NCI-H446 treated with DMSO at 0.1 percent for 48 hours (cell line): ENCODE results near the gene GNAS.

Source experiments
- DNase-seq: peaks from one replicate; lab custom pipeline; 2025; lab: John Stamatoyannopoulos, UW

GNAS gene

DNA sequence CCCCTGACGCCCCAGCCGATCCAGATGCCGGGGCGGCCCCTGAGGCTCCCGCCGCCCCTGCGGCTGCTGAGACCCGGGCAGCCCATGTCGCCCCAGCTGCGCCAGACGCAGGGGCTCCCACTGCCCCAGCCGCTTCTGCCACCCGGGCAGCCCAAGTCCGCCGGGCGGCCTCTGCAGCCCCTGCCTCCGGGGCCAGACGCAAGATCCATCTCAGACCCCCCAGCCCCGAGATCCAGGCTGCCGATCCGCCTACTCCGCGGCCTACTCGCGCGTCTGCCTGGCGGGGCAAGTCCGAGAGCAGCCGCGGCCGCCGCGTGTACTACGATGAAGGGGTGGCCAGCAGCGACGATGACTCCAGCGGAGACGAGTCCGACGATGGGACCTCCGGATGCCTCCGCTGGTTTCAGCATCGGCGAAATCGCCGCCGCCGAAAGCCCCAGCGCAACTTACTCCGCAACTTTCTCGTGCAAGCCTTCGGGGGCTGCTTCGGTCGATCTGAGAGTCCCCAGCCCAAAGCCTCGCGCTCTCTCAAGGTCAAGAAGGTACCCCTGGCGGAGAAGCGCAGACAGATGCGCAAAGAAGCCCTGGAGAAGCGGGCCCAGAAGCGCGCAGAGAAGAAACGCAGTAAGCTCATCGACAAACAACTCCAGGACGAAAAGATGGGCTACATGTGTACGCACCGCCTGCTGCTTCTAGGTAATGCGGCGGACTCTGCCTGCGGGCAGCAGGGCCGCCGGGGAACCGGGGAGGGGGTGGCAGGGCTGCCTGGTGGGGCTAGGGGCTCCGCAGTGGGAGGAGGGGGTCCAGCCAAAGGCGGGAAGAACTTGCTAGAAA is 2.3 kb downstream of the GNAS start:
- DNase-seq, result no peak

DNA sequence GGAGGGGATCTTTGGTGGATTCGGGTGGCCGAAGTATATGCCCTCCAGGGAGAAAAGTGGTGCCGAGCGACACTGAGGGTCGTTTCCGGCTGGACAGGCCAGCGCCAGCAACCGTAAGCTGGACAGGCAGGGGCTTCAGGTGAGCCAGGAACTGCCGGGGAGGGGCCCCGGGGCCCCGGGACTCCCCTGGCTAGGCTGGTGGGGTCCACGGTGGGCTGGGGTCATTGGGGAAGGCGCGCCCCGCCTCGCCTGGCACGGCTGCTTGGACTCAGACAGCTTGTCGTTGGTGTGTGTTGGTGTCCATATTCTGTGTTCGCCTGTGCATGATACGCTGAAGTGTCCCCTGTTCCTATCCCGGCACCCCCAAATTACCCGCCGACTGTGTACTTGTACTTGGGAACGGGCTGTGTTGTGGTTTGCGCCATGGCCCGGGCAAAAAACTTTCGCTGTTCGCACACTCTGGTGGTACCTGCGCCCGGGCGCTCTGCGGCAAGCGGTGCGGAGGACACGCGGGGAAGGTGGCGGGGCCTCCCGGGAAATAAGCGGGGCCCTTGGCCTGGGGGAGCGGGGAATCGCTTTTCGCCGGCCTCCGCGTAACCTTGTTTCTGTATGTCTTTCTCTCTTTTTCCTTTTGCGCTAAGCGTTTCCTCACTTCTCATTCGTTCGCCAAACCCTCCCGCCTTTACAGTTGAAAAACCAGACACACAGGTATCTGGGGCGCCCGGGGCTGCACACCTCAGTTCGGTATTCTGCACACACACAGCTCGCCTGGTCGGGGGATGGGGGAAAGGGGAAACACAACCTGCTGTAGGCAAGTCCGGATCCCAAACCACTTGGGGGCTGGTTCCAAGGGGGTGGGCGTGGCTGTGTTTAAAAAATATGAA is 3.2 kb downstream of the GNAS start:
- no peak for DNase-seq

DNA sequence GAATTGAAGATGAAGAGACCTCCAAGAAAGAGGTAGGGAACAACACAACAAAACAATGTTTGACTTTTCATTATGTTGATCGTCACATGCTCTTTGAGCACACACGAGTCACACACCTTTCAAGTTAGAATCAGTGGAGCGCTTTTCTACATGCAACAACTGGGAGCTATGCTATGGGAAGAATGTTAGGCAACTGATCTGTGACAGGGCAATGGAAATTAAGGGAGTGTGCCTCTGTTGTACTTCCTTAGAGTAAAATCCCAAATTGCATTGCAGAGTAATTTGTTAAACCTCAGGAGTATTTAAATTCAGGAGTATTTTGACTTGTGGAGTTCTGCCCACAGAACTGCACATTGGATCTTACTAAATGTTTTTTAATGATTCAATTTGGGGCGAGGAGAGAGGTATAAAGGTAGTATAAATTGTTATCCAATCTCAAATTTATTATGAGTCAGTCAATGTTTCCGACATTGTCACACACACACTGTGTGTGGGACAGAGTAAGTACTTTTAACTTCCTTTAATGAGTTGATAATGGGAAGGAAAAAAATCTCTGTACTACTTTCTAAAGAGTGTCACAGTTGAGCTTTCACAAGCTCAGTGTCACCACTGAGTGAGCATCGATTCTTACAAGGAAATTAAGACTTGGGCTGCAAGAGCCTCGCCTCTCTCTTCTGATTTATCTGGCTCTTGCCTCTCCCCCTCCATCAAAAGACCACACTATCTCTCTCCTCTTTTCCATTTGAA is 10.7 kb downstream of the GNAS start:
- DNase-seq, result no peak

DNA sequence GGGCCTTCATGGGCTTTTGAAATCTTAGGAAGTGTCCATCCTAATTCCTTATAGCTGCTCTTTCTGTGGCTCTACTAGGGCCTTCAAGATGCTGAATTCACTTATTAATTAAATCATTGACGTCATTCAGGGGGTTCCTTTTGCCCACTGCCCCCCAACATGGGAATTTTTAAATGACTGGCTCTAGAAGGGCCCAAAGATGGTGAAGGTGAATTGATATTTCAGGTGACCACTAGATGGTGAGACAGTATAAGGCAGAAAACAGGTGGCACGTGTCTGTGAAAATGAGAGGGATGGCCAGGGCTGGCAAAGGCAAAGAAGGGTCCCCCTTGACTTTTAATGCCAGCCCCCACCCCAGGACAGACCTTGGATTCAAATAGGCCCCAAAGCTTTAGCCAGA is 11.8 kb downstream of the GNAS start:
- no peak for DNase-seq

DNA sequence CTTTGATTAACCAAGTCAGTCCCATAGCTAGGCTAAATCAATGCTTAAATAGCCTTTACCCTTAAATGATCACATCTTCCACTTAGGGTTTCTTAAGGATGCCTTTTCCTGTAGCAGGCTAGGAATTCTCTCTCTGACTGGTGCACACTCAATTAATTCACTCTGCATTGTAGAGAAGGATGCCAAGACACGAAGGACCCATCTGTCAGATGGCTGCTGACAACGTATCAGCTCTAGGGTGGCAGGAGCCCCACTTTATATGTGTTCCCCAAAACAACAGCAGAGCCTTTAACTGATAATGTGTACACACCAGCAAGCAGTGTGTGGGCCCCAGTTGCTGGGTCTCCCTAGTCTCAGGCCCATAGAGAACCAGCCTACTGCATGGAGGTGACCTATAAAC is 13.3 kb downstream of the GNAS start:
- DNase-seq, result no peak

DNA sequence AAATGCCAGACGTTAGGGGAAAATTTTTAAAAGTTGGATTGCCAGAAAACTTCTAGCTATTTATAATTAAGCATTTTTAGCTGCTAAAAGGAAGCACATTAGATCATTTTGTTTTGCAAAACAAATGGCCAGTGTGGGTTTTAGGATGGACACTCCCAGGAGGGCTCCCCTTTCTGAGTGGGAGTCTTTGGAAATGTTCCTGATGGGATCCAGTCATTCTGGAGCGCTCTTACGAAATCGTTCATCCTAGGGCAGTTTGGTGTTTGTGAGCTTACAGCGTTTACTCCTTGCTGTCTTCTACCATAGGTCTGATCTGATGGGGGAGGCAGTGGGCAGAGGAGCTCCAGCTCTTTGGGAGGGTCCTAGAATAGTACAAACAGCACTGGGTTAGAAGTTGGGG is 14.7 kb downstream of the GNAS start:
- DNase-seq, result no peak

DNA sequence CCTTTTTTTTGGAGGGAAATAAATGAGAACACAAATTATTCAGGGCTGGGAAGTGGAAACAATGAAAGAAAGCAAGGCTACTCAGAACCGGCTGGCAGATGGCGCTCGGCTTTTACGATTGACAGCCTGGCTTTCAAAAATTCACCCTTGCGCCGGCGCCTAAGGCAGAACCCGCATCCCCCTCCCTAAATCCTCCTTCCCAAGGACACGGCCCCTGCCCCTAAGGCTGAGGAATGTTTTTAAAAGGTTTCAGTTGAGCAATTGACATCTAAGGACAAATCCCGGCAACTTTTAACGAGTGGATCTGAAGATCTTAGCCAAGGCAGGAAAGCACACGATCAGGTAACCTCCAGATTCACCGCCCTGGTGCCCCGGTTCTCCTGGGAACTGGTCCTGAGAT is 16.3 kb downstream of the GNAS start:
- DNase-seq, result peak; percentile 26

DNA sequence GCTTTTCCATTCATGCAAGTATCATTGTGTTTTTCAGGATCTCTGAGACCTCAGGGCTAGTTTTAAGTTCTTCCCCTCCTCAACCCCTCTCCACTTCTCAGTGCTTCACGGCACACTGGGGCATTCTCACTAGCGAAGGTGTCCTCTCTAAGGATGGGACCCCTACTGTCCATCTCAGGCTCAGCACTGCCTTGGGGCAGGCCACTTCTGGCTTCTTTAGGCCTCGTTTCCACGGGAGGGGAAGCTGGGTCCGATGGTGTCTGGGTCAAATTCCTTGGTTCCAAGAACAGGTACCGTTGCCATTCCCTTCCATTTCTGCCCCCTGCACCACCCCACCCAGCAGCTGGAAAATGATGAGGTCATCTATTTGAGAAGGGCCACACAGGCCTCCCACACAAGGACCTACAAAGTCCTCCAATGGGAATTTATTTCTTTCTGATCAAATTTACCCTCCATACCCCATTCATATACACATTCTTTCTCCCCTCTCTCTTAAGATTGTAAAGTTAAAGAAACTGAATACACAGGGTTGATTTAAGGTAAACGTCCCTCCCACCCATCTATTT is 17.2 kb downstream of the GNAS start:
- DNase-seq, result no peak

DNA sequence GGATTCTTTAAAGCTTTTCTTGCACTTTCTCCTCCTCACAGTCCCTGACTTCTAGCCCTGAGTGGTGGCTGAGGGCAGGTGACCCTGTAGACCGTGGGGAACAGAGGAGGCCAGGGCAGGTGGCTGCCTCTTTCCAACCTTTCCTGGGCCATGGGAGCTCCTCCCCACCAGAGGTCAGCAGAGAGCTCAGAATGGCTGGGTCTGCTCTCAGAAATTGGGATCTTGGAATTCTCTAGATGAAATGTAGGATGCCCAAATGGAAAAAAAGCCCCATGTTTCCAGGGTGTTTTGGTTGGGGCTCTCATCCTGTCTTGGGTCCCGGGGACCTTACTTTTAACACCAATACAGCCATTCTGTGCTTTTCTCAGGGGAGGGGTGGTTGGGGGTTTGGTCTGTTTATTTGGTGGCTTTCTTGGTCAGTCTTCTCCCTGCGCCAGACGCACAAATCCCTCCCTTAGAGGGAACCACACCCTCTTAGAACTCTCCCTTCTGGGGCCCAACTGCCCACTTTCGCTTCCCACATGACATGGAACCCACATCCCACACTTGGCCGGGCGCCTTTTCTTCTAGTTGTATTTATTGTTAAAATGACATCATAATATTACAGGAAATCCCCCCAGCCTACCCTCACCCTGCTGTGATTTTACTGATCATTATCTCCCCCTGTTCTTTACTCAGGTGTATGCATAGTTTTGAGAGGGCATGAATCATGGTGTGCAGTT is 17.9 kb downstream of the GNAS start:
- peak; percentile 16 for DNase-seq

DNA sequence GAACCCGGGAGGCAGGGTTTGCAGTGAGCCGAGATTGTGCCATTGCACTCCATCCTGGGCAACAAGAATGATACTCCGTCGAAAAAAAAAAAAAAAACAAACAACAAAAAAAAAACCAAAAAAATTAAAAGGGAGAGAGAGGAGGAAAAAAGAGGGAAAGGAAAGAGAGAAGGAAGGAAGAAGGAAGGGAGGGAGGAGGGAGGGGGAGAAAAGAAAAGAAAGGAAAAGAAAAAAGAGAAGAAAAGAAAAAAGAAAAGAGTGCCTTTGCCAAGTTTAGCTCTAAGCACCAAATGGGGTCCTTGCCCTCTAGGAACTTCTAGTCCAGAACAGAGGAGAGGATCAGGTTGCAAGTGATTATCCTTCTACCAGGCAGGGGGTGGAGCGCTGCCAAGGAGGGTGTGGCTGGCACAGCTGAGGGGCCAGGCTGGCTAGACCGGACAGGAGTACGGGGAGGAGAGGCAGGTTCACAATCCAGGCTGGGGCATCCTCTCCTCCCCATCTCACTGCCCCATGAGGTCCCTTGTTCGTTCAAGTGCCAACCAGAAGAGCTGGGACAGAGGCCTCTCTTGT is 19.1 kb downstream of the GNAS start:
- DNase-seq, result no peak

DNA sequence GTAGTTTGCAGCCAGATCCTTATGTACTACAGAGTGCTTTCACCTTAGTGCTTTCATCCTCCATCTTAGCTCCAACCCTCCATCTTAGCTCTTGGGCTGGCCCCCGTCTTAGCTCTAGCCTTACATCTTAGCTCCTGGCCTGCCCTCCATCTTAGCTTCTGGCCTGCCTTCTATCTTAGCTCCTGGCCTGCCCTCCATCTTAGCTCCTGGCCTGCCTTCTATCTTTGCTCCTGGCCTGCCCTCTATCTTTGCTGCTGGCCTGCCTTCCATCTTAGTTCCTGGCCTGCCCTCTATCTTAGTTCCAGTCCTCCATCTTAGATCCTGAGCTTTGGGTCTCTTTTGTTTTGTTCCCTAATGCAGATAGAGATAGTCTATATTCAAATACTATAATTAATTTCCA is 22.0 kb downstream of the GNAS start:
- no peak for DNase-seq

DNA sequence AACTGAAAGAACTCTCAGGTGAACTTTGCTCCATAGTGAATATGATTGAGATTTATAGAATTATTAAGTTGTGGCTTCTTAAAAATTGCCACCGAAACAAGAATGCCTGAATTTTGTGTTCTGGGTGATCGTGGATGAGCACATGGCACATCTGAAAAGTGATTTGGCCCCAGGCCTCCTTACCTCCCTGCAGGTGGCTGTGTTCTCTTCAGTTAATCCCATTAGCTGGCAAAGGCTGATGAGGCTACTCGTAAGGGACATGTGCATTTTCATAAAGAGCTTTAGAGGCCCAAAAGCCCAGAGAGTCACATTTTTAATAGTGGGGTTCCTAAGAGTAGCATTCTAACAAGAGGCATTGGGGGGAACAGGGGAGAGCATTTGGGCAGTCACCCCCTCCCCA is 22.6 kb downstream of the GNAS start:
- no peak for DNase-seq

DNA sequence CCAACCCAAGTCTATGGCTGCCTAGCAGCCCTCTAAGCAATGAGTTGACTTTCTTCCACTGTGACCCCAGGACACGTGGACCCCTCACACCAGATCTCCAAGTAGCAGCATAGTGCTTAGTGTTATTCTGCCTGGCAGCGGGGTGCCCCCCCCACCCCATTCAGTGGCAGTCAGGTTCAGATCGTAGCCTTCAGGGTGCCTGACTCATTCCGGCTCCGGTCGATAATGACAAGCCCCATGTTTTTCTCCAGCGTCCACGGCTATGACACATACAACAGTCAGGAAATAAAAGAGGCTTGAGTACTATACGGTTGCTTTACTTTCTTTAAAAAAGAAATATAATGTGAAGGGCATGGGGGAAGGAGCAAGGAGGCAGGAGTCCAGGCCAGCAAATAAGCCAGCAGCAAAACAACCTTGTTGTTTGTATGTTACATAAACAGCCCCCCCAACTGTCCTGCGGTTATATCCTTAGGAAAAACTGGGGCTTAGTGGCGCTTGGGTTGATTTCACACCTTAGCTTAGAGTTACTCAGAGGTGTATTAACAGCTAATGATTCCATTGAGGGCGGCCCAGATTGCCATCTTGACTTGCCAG is 23.1 kb downstream of the GNAS start:
- DNase-seq, result no peak

DNA sequence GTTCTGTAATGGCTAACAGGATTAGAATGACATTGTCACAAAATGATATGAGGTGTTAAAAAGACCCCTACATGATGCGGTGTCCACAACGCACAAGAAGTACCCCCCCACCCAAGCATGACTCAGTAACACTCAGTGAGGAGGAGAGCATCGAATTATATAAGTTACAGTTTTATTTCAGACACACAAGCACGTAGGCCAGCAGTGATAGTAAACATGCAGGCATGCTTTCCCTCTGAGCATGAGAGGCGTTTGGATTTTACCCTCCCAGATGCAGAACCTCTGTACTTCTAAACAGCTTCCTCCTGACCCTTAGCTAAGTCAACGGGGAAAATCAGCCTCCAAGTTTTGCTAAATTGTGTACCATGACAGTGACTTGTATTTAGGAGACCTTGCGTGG is 23.9 kb downstream of the GNAS start:
- DNase-seq, result no peak

DNA sequence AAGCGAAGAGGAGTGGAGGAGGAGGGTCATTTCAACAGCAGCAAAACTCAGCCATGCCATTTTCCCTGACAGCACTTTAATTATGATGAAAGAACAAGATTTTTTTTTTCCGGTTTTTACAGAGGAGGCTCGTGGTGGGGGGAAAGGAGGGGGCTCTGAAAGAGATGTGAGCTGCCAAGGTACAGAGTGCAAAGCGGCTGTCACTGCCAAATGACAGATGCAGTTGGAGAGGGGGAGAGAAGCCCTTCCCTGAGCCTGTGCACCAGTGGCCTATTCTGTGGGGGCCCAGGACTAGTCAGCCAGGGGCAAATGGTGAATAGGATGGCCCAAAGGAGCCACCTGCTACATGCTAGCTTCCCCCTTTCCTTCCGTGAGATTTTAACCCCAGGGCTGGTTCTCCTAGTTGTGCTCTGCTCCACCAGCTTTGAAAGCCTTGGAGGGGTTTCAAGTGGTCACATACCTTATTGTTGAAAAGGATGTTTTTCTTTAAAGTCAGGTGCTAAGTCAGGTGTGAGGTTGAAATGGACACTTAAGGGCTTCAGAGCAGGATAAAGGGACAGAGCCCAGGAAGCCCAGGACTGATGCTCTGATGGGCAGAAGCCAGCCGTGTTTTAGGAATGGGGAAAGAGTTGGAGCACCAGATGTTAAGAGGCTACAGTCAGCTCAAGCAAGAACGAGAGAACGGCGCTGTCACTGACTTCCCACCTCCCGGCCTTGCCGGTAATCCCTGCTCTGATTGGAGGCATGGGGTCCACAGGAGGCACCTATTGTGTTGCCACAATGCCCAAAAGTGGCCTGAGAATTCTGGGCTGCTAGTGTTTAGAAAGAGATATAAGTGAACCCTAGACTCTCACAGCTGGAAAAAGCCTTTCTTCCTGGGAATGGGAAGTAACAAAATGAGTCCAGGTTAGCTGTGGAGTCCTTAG is 24.8 kb downstream of the GNAS start:
- DNase-seq, result peak; percentile 15

DNA sequence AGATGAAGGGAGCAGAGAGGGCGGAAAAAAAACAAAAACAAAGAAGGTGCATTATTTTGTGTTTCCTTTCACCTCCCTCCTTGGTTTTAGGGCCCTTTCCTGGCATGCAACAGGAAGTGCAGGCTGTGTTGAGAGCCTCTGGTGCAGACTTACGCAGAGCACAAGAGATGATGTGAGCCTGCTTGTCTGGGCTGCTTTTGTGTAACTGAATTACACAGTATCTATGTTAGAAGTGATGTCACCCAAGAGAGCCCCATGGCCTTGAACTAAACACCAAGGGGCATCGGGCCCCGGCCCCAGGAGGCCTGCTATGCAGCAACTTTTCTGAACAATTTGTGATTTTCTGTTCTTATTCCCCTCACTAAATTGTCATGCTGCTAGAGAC is 25.5 kb downstream of the GNAS start:
- no peak for DNase-seq

DNA sequence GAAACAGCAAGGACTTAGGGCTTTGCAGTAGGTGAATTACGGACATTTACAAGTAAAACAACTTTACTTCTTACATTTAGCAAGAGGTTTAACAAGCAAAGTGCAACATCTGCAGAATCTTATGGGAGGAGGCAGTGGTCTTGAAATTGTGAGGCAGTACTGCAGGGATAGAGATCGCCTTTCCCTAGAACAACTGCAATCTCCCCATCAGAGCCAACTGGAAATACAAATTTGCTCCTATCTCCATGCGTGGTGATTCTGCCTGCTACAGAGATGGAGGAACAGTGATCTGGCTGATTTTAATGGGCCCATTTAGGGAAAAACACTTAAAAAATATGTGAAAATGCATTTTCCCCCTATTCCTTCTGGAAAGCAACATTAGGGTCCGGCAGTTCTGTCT is 25.9 kb downstream of the GNAS start:
- DNase-seq, result no peak

DNA sequence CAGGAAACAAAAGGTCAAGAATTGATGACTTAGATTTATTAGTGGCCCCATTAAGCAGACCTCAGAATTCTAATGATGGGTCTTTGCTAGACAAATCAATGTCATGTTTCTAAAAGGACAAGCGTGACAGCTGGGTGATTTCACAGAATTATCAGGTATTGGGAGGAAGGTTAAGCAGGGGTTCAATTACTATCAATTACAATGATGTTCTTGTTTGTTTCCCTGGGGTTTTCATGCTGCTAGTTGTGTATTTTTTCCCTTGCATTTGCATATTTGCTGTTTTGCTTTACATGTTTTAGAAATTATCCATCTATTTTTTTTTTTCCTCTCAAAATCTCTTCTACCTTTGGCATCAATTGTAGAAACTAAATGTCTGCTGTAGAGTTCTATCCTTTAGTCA is 27.9 kb downstream of the GNAS start:
- DNase-seq, result no peak

DNA sequence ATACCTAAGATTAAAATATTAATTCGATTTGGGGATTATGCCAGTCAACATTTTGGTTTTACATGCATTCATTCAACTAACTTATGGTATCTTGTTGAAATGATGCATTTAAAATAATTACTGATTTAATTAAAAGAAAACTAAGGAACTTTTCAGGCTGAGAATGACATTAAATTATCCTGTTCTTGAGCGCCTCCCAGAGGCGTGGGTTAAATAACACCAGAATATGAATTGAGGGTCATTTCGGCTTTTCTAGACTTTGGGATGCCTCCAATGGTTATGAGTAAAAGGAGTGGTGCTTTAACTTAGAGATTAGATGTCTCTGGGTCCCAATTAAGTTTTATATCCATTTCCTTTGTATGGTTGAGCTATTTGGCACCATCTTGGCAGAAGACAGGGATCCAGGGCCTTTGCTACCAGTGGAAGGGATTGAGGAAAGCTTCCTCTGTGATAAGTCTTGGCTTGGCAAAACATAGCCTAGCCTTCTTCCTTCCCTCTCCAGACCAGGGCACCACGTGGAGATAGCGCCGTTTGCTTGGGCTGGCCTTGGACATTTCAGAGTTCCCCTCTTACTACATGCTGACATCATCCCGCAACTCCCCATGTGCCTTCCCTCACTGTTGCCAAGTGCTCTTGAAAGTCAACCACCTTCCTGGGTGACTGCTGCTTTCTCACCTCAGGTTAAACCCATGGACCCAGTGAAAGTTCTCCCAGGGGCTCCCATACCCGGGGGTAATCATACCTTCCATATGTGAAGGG is 28.7 kb downstream of the GNAS start:
- no peak for DNase-seq
